Germinal center (tissue), 1 donor: ENCODE measurements around the gene ABCA9.
"Not testable (repeated sequence)": the region's sequence is repeated elsewhere in the genome, so short reads cannot be mapped to it uniquely, and the experiment has no call there.

ENCODE experiments used
- DNase-seq: peaks from one replicate; pipeline ENCODE4 v3.0.0; 2012; ENCODE audit warnings: mixed read lengths, low spot score

The ABCA9 gene

DNA sequence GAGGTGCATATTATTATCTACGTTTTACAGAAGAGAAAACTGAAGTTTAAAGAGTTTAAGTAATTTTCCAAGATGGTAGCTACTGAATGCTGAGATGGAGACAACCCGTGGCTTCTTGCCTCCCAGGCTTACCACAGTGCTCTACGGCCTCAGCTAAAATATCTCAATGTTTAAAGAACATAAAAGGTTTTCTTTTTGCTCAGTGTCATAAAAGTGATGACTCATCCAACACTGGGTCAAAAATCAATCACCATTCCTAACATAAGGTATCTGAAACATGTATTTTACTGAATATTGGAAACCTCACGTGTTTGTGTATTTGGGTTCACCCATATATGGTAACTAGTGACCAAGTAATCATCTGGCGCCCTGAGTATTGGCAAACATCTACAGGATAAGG is 18.4 kb downstream of the ABCA9 start:
- no peak for DNase-seq

GRCh38 chr17:69031839-69032238 is 28.9 kb downstream of the ABCA9 start:
- DNase-seq: no peak

- no peak for DNase-seq
Measured at GRCh38 chr17:69030169-69030568, 30.6 kb downstream of the ABCA9 start.

DNA sequence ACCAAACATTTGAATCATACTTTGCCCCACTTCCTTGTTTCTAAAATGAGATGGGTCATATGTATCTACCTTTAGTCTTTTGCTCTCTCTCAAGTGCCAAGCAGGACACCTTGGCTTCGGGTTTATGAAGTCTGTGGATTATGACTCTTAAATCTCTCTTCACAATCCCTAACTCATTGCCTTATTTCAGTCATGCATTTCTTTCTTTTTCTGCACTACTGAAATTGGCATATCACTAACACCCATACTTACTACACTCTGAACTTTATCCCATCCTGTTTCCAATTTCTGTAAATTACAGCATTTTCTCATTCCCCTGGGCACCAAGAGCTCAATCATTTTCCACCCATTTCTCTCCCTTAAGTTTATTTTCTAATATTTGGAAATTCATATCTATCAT is 42.0 kb downstream of the ABCA9 start:
- DNase-seq: no peak

DNA sequence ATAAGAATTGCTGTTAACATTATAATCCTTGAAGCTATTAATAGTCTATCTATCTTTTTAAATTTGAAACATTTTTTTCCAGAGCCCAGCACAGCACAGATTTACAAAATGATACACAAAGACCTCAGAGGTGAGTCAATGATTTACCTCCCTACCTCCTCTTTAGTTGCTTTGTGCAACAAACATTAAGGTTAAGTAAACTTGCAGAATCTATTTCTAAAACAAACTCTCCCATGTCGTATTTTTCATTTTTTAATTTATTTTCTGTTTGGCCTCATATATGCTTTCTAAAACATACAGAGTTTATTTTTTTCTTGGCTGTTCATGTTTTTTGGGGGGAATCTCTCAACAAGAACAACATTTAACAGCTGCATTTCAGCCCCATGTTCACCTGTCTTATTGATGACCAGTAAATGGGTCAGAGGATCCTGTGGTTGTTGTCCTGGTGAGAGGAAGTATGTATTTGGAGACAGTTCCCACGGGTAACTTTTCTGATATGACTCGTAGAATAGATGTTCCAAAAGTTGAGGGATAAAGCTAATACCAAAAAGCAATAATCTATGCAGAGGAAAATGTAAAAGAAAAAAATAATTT is 42.6 kb downstream of the ABCA9 start:
- no peak for DNase-seq

GRCh38 chr17:69015631-69016030 is 45.1 kb downstream of the ABCA9 start:
- no peak for DNase-seq

DNA sequence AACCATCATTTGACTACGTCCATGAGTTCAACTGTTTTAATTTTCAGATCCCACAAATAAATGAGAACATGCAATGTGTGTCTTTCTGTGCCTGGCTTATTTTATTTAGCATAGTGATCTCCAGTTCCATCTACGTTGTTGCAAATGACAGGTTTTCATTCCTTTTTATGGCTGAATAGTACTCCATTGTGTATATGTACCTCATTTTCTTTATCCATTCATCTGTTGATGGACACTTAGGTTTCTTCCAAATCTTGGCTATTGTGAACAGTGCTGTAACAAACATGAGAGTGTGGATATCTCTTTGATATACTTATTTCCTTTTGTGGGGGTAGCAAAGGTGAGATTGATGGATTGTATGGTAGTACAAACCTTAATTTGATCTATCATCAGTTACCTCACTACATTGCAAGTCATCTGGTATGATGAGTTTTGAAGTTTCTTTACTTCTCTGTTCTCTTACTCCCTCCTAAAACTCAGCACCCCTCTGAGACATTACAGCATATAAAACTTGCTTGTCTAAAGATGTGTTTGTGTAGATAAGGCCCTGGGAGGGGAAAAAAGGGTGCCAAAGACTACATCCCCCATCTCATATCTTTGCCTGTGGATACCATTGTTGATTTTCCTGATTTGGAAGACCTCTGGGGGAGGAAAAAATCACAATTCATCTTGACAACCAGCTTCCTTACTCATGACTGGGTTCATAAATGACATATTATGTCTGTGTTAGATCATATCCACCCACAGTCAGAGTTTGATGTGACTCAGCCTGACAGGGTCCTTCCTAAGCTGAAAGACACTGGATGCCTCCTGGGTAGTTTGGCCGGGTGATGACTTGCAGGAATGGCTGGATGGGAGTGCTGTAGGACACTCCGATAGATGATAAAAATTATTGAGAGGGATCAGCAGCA is 47.6 kb downstream of the ABCA9 start:
- no peak for DNase-seq

- no peak for DNase-seq
Measured at GRCh38 chr17:69009930-69010329, 50.8 kb downstream of the ABCA9 start.

GRCh38 chr17:69004759-69005158 is 56.0 kb downstream of the ABCA9 start:
- DNase-seq: not testable (repeated sequence)

DNA sequence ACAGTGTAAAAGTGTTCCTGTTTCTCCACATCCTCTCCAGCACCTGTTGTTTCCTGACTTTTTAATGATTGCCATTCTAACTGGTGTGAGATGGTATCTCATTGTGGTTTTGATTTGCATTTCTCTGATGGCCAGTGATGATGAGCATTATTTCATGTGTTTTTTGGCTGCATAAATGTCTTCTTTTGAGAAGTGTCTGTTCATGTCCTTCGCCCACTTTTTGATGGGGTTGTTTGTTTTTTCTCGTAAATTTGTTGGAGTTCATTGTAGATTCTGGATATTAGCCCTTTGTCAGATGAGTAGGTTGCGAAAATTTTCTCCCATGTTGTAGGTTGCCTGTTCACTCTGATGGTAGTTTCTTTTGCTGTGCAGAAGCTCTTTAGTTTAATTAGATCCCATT is 61.0 kb downstream of the ABCA9 start:
- not testable (repeated sequence) for DNase-seq

- no peak for DNase-seq
Measured at GRCh38 chr17:68993112-68993511, 67.6 kb downstream of the ABCA9 start.

DNA sequence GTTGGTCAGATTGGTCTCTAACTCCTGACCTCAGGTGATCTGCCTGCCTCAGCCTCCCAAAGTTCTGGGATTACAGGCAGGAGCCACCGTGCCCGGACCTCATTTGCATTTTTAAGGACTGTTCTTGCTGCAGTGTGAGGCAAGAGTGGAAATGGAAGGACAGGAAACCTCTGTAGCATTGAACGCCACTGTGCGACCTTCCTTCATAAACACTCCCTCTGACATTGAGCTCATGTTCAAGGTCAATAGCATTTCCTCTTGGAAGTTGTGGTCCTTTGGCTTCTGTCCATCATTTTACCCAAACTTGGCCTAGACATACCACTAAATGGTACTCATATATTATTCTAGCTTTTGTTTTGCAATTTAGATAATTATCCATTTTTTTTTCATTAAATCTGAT is 72.8 kb downstream of the ABCA9 start:
- no peak for DNase-seq

DNA sequence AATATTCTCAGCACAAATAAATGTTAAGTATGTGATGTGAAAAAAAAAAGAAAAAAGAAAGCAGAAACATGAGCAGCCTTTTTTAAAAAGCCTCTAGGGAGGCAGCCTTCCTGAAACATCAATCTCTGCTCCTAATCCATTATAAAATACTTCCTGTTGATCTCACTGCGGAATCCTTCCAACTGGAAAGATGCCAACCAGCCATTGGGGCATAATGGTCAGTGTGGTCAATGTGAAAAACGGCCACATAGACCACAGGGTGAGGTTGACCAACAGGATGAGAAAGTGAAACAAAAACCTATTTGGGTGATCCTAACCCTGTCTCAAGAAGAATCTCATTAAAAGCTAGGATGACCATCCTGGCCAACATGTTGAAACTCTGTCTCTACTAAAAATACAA is 79.4 kb downstream of the ABCA9 start:
- DNase-seq: no peak

- no peak for DNase-seq
Measured at GRCh38 chr17:68973098-68973846, 87.5 kb downstream of the ABCA9 start.

DNA sequence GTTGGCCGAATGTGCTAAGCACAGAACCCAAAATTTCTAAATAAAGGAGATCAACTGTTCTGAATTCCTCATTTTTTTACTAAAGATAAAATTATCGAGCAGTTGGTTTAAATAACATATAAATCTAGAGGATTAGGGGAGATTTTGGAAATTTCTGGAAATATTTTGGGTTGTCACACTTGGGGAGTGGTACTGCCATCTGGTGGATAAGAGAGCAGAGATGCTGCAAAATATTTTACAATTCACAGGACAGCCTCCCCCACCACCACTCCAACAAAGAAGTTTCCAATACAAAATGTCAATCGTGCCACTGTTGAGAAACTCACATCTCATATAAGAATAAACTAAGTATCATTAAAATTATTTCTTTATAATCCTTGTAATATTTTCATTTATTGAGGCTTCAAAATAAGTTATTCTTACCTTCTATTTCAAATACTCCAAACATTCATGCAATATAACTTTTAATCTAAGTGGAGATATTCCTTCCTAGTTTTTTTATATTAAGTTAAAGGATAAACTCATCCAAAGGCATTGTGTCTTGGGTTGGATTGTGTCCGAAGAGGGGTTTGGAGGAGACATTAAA is 88.5 kb downstream of the ABCA9 start:
- DNase-seq: peak; percentile 10

DNA sequence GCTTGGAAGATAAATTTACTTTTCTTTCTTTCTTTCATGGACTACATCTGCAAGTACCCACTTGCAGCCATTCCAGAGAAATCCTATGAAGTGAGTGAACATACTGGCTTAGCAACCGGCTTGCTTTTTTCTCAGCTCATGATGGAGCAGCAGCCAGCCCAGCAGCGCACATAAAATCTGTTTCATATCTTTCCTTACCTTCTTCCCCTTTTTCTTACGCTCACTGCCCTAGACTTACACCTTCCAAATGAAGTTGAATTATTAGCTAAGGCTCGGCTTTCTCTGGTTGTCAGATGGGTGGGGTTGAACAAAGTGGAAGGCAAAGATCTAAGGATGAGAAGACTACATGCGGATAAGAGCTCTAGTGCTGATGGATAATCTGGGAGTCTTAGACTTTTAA is 91.6 kb downstream of the ABCA9 start:
- DNase-seq: no peak

DNA sequence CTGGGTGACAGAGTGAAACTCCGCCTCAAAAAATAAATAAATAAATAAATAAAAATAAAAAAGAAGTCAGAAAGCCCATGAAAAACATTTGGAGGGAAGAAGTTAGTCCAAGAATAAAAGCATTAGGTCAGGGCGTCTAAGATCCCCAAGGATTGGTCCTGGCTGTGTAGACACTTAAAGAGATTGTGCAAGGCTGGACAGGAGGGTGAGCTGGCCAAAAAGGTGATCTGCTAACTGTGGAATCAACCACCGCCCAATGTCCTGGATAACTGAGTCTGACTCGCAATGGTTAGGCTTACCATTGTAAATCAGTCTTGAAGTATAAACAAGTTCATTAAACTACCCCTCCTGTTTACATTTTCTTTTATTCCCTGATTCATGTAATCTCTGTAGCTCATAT is 96.8 kb downstream of the ABCA9 start:
- no peak for DNase-seq

GRCh38 chr17:68961214-68961882 is 99.4 kb downstream of the ABCA9 start:
- DNase-seq: no peak

DNA sequence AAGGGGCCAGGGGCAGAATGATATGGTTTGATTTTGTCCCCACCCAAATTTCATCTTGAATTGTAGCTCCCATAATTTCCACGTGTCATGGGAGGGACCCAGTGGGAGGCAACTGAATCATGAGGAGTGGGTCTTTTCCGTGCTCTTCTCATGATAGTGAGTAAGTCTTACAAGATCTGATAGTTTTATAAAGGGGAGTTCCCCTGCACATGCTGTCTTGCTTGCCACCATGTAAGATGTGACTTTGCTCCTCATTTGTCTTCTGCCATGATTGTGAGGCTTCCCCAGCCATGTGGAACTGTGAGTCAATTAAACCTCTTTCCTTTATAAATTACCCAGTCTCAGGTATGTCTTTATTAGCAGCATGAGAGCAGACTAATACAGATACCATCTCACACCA is 101.6 kb downstream of the ABCA9 start:
- not testable (repeated sequence) for DNase-seq

GRCh38 chr17:68957944-68958343 is 102.8 kb downstream of the ABCA9 start:
- no peak for DNase-seq

DNA sequence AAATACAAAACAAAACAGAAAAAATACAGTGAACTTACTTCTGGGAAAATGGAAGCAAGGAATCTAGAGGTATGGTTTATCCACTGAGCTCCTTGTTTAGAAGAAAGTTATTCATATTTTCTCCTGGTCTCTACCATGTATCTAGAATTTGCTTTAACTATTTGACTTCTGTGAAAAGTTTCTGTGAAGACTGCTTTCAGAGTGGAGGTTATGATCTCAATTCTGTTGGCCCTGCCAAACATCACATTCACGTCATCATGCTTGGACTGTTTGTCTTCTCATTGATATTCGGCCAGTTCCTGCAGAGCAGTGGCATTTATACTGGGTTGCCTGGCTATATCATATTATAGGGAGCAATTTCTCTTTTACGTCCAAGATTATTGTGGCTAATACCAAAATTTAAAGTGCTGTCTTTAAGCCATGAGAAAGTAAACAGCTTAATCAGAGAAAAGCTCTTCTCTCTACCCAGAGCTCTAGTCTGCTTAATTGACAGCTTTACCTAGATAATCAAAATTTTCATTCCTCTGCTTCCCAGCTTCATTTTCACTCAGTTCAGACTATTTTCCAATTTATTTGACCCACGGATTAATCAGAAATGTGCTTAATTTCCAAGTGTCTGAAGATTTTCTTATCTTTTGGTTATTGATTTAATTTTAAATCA is 105.4 kb downstream of the ABCA9 start, which contains the start of gene ABCA8:
Gene ABCA8 (minus strand): TSS at position 212 of the 661 bp plus-strand sequence. CDS start 13,358 bp downstream, outside the sequence.
- DNase-seq: no peak
